ENCODE measurements around the gene IRX2.

The IRX2 gene

DNA sequence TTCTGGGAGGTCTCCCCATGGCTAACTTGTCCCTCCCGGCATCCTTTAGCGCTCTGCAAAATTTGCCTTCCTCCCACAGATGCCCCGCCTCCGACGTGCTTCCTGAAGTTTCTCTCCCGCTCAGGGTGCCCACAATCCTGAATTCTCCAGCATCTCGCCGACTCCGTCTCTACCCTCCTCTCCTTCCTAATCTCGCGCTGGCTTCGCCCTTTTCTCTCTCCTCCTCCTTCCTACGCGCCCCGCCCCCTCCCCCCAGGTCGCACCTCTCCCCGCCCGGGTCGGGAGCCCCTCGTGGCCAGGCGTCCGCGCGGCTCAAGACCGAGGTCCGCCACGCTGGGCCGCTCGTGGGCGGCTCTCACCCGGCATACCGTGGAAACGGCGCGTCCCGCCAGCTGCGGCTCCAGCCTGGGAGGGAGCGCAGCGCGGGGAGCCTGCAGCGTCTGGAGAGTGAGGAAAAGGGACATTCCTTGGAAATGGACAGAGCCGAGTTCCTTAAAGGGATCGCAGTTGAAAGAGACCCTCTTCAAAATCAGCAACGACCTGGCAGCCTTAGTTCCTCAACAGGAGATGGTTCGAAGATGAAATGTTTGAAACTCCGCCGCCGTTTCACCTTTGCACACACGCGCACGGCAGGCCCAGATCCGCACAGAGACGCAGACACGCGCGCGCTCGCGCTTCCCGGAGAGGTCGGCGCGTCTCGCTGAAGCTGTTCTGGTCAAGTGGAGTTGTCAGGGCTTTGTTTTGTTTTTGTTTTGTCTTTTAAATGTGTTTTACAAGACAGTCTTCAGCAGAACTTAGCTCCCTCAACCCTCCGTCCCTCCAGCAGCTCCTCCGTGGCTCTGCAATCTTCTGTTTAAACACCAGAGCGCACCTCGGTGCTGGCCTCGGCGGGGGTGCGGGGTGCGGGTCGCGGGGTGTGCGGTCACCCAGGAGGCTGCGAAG lies 5.0 kb upstream of the IRX2 start:
- no peak for DNase-seq (ENCODE audit: low spot score)

DNA sequence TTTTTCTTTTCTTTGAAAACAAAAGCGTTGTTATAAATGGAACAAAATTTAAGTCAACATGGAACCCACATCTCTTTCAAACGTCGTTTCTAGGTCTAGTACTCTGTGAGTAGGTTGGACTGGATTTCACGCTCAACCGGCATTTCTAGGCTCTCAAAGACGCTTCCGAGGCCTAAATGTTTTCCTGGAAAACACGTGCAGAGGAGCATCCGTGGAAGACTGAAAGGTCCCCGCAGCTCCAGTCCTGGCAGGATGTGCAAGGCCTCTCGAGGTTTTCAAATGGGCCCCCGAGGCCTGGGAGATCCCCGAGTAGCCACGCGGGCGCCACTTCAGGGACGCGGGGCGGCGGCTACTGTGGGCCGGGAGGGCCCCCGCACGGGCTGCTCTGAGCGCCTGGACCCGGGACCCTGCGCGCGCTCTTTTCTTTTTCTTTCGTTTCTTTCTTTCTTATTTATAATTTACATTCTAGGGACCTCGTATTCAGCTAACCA lies 4.2 kb upstream of the IRX2 start:
- DNase-seq (ENCODE audit: low spot score), result no peak

GRCh38 chr5:2755076-2755680 lies 3.7 kb upstream of the IRX2 start:
- DNase-seq (ENCODE audit: low spot score), result no peak

DNA sequence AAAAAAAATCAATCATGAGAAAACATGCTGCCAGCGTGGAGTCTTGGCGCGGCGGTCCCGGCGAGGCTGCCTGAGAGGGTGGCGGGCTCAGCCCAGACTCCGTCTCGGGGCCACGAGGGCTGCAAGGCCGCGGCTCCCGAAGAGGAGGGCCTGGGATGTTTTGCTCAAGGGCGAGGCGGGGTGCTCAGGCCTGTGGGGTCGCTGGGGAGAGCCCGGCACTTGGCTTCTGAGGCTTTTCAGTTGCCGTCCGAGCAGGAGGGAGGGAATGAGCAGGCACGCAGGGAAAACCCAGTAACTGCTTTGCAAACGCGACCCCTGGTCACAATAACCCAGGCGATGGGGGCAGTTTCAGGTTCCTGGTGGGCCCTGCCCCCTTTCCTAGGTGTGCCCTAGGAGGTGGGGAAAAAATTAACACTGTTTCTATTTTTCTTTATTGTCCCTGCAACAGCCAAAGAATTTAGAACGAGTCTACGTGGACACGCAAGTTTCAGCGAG lies 3.2 kb upstream of the IRX2 start:
- no peak for DNase-seq (ENCODE audit: low spot score)

GRCh38 chr5:2753452-2754420 lies 2.3 kb upstream of the IRX2 start:
- no peak for DNase-seq (ENCODE audit: low spot score)

DNA sequence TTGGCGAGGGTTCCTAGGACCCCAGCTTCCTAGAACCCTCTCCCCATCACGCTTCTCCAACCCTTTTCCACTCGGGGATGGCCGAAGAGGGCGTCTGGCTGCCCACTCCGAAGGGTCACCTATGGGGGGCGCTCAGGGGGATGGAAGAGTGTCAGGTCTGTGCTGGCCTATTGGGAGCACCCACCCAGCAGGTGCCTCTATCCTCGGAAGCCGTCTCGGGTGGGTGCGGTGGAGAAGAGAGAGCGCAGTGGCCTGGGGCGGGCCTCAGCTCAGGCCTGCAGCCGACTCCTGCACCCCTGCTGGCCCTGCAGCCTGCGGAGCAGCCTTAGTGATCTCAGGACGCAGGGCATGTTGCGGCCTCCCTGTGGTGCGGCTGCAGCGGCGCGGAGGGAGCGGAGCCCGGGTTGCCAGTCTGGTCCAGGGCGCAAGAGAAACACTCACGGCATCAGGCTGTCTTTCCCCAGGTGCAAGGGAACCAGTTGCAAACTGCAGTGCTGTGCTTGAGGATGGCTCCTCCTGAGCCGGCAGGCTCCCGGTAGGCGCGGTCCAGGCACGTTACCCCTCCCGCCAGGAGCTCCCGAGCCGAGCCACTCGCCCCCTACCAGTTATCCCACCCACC lies 1.5 kb upstream of the IRX2 start:
- no peak for DNase-seq (ENCODE audit: low spot score)

DNA sequence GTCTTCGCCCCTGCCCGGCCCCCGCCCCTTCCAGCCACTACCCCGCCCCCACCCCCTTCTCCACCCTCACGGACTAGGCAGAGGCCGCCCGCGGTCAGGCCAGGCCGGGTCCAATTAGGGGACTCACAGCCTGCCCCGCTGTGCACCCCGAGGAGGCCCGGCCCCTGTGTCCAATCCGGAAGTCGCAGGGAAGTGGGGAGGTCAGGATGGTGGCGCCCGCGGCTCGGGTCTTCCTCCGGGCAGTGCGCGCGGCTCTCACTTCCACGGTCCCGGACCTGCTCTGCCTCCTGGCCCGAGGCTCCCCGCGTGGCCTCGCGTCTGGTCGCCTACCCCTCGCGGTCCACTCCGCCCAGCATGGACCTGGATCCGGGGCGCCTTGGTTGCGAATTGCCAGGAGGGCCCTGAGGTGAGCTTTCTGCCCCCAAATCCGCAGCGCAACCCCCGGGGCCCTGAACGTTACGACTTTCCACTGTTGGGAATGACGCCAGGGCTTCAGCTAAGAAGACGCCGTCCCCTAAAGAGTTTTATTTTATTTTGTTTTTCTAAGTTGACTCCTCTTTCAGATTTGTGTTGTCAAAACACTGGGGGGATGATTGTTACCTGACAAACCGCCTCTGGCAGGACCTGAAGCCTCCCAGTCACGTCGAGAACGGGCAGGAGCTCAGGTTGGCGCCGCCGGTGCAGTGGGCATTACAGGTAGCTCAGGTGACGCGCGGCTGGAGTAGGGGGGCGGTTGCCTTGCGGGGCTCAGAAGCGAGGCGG lies 763 bp upstream of the IRX2 start:
- no peak for DNase-seq (ENCODE audit: low spot score)

- DNase-seq (ENCODE audit: low spot score), result no peak
Measured at GRCh38 chr5:2750758-2751464, 566 bp downstream of the IRX2 start.

- DNase-seq (ENCODE audit: low spot score), result no peak
Measured at GRCh38 chr5:2750026-2750757, 1.3 kb downstream of the IRX2 start.

GRCh38 chr5:2749514-2750025 lies 1.9 kb downstream of the IRX2 start:
- DNase-seq (ENCODE audit: low spot score), result no peak

- no peak for DNase-seq (ENCODE audit: low spot score)
Measured at GRCh38 chr5:2748861-2749513, 2.5 kb downstream of the IRX2 start.

DNA sequence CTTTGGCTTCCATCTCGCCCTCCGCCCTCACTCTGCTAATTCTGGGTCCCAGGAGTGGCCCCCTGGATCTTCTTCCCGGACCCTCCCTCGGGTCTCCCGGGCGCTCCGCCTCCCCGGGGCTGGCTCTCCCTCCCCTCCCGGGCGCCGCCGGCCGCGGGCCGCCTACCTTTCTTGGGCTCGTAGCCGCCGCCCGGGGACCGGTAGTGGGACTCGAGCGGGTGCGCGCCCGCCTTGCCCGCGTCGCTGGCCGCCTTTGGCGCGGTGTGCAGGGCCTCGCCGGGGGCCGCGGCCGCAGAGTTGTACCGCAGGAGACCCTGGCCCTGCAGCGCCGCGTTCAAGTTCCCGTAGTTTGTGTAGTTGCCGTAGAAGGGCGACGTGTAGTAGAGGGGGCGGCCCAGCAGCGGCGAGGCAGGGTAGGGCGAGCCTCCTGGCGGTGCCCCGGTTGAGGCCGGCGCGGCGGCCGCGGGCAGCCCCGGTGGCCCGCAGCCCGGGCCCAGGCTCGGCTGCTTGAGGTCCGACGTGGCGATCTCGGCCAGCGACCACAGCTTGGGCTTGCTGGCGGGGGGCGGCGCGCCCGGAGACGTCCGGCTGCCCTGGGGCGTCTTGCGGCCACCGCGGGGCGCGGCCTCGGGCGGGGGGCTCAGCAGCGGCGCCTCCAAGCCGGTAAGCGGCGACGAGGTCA lies 3.2 kb downstream of the IRX2 start:
- DNase-seq (ENCODE audit: low spot score), result no peak

DNA sequence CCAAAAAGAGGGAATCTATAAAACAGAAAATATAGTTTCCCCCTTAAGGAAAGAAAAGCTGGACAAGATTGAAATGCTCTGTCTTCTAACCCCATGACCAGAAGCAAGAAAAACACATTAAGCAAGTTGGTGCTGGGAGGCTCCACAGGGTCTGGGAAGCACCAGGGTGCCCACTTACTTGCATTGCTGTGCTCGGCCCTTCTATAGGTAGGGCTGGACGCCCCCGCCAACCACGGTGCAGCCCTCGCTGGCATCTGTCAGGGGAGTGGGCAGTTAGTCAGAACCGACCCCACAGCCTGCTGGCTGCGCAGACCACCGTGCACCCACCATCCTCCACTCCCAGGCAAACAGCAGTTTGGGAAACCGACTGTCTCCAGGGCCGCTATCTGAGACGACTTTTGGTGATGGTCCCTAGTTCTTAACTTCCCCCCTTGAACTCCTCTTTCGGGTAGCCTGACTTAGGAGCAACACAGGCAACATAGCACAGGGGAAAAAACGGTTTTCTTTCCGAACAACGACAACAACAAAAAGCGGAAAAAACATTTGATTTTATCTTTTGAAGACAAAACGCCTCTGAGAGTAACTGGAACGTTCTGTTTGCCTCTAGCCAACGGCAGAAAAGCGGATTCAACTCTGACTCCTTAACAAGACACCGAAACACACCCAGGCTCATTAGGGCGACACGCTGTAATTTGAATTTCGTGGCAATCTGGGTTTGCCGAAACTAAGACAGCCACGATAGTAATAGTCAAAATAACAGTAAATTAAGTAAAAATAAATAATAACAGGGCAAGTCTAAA lies 3.9 kb downstream of the IRX2 start:
- no peak for DNase-seq (ENCODE audit: low spot score)

- no peak for DNase-seq (ENCODE audit: low spot score)
Measured at GRCh38 chr5:2746561-2747032, 4.9 kb downstream of the IRX2 start.

DNA sequence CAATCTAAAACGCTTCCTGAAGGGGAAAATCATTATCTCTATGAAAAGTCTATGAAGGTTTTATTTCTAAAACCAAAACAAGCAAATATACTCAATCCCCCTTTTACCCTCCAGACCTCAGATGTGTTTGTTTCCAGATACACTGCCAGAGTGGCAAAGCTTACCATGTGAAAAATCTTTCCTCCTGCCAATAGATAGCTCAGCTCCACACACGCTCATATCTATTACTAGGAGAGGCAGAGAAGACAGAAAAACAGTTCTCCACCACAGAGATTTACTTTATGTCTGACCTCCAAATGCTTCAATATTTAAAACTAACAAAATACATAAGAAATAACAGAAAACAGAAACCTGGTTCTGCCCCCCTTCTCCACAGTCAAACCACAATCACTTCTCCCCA lies 7.0 kb downstream of the IRX2 start:
- no peak for DNase-seq (ENCODE audit: low spot score)

GRCh38 chr5:2742921-2743679 lies 8.4 kb downstream of the IRX2 start:
- DNase-seq (ENCODE audit: low spot score), result no peak

Data from hematopoietic multipotent progenitor cell treated with erythropoietin and hydrocortisone succinate and interleukin-3 and kit ligand, for 17 days (in vitro differentiated cells).